ENCODE results near the gene COA6. TPM values are rescaled to one million over a fixed set of nuclear protein-coding genes. Genes with fewer than 3 reads are reported as not detected.
"Not testable (repeated sequence)": the region's sequence is repeated elsewhere in the genome, so short reads cannot be mapped to it uniquely, and the experiment has no call there.

COA6 gene
- total RNA-seq, 1 donor from 2014 or later, result 14.6 TPM

DNA sequence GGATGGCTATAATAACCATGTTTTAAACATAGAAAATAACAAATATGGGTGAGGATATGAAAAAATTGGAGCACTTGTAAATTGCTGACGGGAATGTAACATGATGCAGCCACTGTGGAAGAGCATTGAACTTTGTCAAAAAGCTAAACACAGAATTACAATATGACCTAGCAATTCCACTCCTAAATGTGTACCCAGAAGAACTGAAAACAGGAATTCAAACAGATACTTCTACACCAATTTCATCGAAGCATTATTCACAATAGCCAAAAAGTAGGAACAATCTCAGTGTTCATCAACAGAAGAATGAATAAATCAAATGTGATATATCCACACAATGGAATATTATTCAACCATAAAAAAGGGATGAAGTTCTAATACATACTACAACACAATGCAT, 32.7 kb upstream of the COA6 start:
- Mint-ChIP-seq H3K27me3 (ENCODE audit: unreplicated experiment) (peaks cover 6% of the 10 kb centered on the region), H3K36me3 (ENCODE audit: unreplicated experiment) (peaks cover 31% of the 10 kb centered on the region), H3K9me3 (ENCODE audit: unreplicated experiment) (peaks cover 14% of the 10 kb centered on the region), H3K4me3 (ENCODE audit: unreplicated experiment) (no peak overlapping the region), H3K4me1 (ENCODE audit: low read depth, unreplicated experiment) (peaks cover 18% of the 10 kb centered on the region), H3K27ac (ENCODE audit: unreplicated experiment) (no peak overlapping the region)
- TF ChIP-seq, protein P1, sequence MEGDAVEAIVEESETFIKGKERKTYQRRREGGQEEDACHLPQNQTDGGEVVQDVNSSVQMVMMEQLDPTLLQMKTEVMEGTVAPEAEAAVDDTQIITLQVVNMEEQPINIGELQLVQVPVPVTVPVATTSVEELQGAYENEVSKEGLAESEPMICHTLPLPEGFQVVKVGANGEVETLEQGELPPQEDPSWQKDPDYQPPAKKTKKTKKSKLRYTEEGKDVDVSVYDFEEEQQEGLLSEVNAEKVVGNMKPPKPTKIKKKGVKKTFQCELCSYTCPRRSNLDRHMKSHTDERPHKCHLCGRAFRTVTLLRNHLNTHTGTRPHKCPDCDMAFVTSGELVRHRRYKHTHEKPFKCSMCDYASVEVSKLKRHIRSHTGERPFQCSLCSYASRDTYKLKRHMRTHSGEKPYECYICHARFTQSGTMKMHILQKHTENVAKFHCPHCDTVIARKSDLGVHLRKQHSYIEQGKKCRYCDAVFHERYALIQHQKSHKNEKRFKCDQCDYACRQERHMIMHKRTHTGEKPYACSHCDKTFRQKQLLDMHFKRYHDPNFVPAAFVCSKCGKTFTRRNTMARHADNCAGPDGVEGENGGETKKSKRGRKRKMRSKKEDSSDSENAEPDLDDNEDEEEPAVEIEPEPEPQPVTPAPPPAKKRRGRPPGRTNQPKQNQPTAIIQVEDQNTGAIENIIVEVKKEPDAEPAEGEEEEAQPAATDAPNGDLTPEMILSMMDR (IDR thresholded peaks at IDR 0.05; ENCODE audit: partially characterized antibody, unreplicated experiment), result no peak
- no peak for DNase-seq

DNA sequence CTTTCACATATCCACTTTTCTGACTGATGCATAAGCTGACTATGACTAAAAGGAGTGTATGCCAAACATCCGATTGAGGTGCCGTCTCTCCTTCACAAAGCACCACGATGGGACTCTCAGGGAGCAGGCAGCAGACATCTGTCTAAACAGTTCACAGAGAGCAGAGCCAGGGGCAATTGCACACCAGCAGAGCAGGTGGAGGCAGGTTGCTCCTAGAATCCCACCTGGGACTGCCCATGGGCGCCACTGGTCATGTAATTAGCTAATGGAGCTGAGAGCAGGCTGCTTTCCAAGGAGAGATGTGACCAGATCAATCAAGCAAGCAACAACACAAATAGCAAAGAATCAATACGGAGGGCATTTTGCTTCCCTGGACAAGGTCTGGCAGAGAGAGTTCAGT, 30.5 kb upstream of the COA6 start:
- peaks cover 18% of the 10 kb centered on the region for H3K4me1 Mint-ChIP-seq (ENCODE audit: low read depth, unreplicated experiment)

DNA sequence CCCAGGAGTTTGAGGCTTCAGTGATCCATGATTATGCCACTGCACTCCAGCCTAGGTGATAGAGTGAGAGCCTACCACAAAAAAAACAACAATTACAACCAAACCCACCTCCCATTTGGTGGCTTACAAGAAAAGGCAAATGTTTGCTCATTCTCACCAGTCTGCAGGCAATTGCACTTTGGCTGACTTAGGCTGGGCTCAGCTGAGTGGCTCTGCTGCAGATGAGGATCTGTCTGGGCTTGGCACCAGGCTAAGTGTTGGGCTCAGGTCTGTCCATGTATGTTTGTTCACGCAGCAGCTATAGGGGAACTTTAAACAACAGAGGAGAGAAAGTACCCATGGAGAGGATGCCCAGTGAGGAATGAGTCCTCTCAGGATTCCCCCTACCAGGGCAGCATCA, 28.0 kb upstream of the COA6 start:
- Mint-ChIP-seq H3K27me3 (ENCODE audit: unreplicated experiment) (peaks cover 8% of the 10 kb centered on the region), H3K36me3 (ENCODE audit: unreplicated experiment) (peaks cover 6% of the 10 kb centered on the region), H3K4me3 (ENCODE audit: unreplicated experiment) (no peak overlapping the region), H3K4me1 (ENCODE audit: low read depth, unreplicated experiment) (peaks cover 18% of the 10 kb centered on the region), H3K9me3 (ENCODE audit: unreplicated experiment) (peaks cover 14% of the 10 kb centered on the region), H3K27ac (ENCODE audit: unreplicated experiment) (no peak overlapping the region)
- TF ChIP-seq, protein P1 (IDR thresholded peaks at IDR 0.05; ENCODE audit: partially characterized antibody, unreplicated experiment), result no peak
- DNase-seq, result no peak

More for the DNA sequence above, 30.5 kb upstream of the COA6 start:
- Mint-ChIP-seq H3K36me3 (ENCODE audit: unreplicated experiment) (peaks cover 16% of the 10 kb centered on the region), H3K27ac (ENCODE audit: unreplicated experiment) (peak overlapping the region; percentile 93), H3K27me3 (ENCODE audit: unreplicated experiment) (peaks cover 6% of the 10 kb centered on the region), H3K4me3 (ENCODE audit: unreplicated experiment) (peak overlapping the region; percentile 30), H3K9me3 (ENCODE audit: unreplicated experiment) (peaks cover 14% of the 10 kb centered on the region)
- TF ChIP-seq, protein P1 (IDR thresholded peaks at IDR 0.05; ENCODE audit: partially characterized antibody, unreplicated experiment), result no peak
- peak; percentile 89 for DNase-seq

DNA sequence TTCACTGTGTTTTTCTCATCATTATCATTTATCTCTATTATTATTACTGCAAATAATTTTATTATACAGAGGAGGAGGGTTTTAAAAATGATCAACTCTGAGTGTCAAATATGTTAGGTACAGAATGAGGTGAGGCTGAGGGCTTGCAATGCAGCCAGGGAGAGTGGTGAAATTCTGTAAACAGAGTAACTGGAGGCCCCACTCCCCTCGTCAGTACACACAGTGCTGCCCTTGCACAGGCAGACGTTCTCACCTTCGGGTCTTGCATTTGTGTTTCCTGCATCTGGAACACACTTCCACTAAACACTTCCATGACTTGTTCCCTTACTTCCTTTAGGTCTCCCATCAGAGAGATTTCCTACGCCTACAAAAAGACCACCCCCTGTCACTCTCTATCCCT, 24.3 kb upstream of the COA6 start:
- H3K27me3 Mint-ChIP-seq (ENCODE audit: unreplicated experiment), result peaks cover 2% of the 10 kb centered on the region
- TF ChIP-seq, protein P1 (IDR thresholded peaks at IDR 0.05; ENCODE audit: partially characterized antibody, unreplicated experiment), result no peak
- H3K9me3 Mint-ChIP-seq (ENCODE audit: unreplicated experiment), result no peaks in the 10 kb centered on the region
- H3K27ac Mint-ChIP-seq (ENCODE audit: unreplicated experiment), result no peak overlapping the region
- no peaks in the 10 kb centered on the region for H3K4me1 Mint-ChIP-seq (ENCODE audit: low read depth, unreplicated experiment)
- DNase-seq, result no peak
- no peak overlapping the region for H3K4me3 Mint-ChIP-seq (ENCODE audit: unreplicated experiment)
- H3K36me3 Mint-ChIP-seq (ENCODE audit: unreplicated experiment), result no peaks in the 10 kb centered on the region

DNA sequence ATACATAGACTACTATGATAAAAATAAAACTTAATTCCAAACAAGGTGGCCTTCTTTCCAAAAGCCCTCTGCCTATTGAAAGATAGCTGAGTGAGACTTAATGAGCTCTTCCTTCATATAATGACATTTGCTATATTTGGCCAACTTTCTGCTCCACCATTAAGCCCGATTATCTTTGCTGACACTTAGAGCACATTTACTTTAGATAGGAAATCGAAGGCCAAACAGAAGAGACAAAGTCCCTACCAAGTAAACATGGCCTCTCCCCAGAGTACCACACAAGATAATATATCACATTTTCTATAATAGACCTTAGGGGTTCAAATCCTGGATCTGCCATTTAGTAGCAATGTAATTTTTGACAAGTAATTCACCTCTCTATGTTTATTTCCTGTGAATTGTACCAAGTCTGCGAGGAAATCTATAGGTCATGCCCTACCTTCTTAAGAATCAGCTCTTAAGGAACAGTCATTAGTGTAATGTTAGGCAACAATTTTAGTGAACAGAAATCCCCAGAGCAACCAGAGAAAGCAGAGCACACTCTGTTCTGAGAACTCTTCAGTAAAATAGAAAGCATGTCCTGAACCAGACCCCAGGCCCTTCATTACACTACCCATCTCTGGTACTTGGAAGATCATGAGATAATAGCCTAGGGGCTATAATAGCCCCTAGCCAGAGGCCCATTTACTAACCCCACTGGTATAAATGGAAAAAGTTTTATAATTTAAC, 17.3 kb upstream of the COA6 start:
- Mint-ChIP-seq H3K27ac (ENCODE audit: unreplicated experiment) (no peak overlapping the region), H3K36me3 (ENCODE audit: unreplicated experiment) (no peaks in the 10 kb centered on the region), H3K4me1 (ENCODE audit: low read depth, unreplicated experiment) (no peaks in the 10 kb centered on the region), H3K4me3 (ENCODE audit: unreplicated experiment) (no peak overlapping the region), H3K9me3 (ENCODE audit: unreplicated experiment) (no peaks in the 10 kb centered on the region), H3K27me3 (ENCODE audit: unreplicated experiment) (no peaks in the 10 kb centered on the region)
- DNase-seq, result no peak
- TF ChIP-seq, protein P1 (IDR thresholded peaks at IDR 0.05; ENCODE audit: partially characterized antibody, unreplicated experiment), result no peak

DNA sequence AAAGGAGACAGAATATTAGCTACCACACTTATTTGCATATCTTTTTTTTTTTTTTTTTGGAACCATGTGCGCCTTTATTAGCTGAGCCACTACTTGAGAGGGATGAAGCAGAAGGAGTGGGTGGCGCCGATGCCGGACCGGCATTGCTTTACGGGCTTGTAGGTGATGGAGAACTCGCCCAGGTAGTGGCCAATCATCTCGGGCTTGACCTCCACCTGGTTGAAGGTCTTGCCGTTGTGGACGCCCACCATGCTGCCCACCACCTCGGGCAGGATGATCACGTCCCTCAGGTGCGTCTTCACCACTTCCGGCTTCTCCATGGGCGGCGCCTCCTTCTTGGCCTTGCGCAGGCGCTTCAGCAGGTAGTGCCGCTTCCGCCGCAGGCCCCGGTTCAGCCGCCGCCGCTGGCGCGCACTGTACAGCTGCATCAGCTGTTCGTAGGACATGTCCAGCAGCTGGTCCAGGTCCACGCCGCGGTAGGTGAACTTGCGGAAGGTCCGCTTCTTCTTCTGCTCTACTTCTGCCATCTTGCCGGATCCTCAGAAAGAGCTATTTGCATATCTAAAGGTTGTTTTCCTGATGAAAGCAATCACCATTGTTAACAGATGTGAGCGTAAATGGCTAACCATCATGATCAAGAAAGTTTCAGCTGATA, 16.5 kb upstream of the COA6 start:
- not testable (repeated sequence) for DNase-seq; H3K27me3 Mint-ChIP-seq (ENCODE audit: unreplicated experiment); H3K36me3 Mint-ChIP-seq (ENCODE audit: unreplicated experiment); H3K27ac Mint-ChIP-seq (ENCODE audit: unreplicated experiment); H3K4me1 Mint-ChIP-seq (ENCODE audit: low read depth, unreplicated experiment); H3K9me3 Mint-ChIP-seq (ENCODE audit: unreplicated experiment); H3K4me3 Mint-ChIP-seq (ENCODE audit: unreplicated experiment)

Measured in glutamatergic neuron (in vitro differentiated cells).